Measurements from ENCODE around the gene SPAG16.

The SPAG16 gene

GRCh38 chr2:213920014-213920413 lies 635.8 kb downstream of the SPAG16 start:
- Histone ChIP-seq H3K4me1 (ENCODE audit: control insufficient read depth, insufficient read depth, low read length) (no peaks in the 10 kb centered on the region), H3K36me3 (ENCODE audit: control insufficient read depth in 2 of 2, insufficient read depth in 1 of 2, low read length in 2 of 2) (no peaks in the 10 kb centered on the region), H3K27ac (ENCODE audit: extremely low read depth, low read depth, low read length) (no peak overlapping the region), H3K9me3 (ENCODE audit: control insufficient read depth, insufficient read depth, low read depth, low read length) (no peaks in the 10 kb centered on the region), H3K4me3 (ENCODE audit: low read depth, low read length) (no peak overlapping the region)
- ChIA-PET POLR2A (no interaction called here), CTCF (no interaction called here)
- TF ChIP-seq ZNF350 (tag by site-specific recombination; IDR thresholded peaks at IDR 0.05) (no peak), ZNF555 (tag by site-specific recombination; conservative IDR thresholded peaks at IDR 0.05) (no peak), ZFP41 (tag by site-specific recombination; IDR thresholded peaks at IDR 0.05; ENCODE audit: borderline replicate concordance) (no peak), MZF1 (tag by site-specific recombination; IDR thresholded peaks at IDR 0.05; ENCODE audit: borderline replicate concordance) (no peak), TRIM28 (IDR thresholded peaks at IDR 0.05; ENCODE audit: borderline replicate concordance, low read length) (peak; percentile 34; the same call in 1 of the 2 replicates), ZNF426 (tag by site-specific recombination; IDR thresholded peaks at IDR 0.05) (no peak), ZNF654 (tag by site-specific recombination; IDR thresholded peaks at IDR 0.05; ENCODE audit: low read depth) (no peak), GLI2 (tag by site-specific recombination; IDR thresholded peaks at IDR 0.05; ENCODE audit: borderline replicate concordance, low read depth) (no peak), ZNF561 (tag by site-specific recombination; IDR thresholded peaks at IDR 0.05; ENCODE audit: borderline replicate concordance) (no peak), SETDB1 (IDR thresholded peaks at IDR 0.05; ENCODE audit: insufficient read length, low read length) (peak; percentile 95), ZNF670 (tag by site-specific recombination; IDR thresholded peaks at IDR 0.05; ENCODE audit: low read depth) (no peak), ZNF548 (tag by site-specific recombination; IDR thresholded peaks at IDR 0.05) (no peak), YY2 (tag by site-specific recombination; IDR thresholded peaks at IDR 0.05) (no peak)
- TF ChIP-seq, protein P1, sequence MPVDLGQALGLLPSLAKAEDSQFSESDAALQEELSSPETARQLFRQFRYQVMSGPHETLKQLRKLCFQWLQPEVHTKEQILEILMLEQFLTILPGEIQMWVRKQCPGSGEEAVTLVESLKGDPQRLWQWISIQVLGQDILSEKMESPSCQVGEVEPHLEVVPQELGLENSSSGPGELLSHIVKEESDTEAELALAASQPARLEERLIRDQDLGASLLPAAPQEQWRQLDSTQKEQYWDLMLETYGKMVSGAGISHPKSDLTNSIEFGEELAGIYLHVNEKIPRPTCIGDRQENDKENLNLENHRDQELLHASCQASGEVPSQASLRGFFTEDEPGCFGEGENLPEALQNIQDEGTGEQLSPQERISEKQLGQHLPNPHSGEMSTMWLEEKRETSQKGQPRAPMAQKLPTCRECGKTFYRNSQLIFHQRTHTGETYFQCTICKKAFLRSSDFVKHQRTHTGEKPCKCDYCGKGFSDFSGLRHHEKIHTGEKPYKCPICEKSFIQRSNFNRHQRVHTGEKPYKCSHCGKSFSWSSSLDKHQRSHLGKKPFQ (tag by site-specific recombination; IDR thresholded peaks at IDR 0.05) = no peak
- TF ChIP-seq, protein P2, sequence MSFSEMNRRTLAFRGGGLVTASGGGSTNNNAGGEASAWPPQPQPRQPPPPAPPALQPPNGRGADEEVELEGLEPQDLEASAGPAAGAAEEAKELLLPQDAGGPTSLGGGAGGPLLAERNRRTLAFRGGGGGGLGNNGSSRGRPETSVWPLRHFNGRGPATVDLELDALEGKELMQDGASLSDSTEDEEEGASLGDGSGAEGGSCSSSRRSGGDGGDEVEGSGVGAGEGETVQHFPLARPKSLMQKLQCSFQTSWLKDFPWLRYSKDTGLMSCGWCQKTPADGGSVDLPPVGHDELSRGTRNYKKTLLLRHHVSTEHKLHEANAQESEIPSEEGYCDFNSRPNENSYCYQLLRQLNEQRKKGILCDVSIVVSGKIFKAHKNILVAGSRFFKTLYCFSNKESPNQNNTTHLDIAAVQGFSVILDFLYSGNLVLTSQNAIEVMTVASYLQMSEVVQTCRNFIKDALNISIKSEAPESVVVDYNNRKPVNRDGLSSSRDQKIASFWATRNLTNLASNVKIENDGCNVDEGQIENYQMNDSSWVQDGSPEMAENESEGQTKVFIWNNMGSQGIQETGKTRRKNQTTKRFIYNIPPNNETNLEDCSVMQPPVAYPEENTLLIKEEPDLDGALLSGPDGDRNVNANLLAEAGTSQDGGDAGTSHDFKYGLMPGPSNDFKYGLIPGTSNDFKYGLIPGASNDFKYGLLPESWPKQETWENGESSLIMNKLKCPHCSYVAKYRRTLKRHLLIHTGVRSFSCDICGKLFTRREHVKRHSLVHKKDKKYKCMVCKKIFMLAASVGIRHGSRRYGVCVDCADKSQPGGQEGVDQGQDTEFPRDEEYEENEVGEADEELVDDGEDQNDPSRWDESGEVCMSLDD (tag by site-specific recombination; IDR thresholded peaks at IDR 0.05) = no peak
- TF ChIP-seq, protein P3, sequence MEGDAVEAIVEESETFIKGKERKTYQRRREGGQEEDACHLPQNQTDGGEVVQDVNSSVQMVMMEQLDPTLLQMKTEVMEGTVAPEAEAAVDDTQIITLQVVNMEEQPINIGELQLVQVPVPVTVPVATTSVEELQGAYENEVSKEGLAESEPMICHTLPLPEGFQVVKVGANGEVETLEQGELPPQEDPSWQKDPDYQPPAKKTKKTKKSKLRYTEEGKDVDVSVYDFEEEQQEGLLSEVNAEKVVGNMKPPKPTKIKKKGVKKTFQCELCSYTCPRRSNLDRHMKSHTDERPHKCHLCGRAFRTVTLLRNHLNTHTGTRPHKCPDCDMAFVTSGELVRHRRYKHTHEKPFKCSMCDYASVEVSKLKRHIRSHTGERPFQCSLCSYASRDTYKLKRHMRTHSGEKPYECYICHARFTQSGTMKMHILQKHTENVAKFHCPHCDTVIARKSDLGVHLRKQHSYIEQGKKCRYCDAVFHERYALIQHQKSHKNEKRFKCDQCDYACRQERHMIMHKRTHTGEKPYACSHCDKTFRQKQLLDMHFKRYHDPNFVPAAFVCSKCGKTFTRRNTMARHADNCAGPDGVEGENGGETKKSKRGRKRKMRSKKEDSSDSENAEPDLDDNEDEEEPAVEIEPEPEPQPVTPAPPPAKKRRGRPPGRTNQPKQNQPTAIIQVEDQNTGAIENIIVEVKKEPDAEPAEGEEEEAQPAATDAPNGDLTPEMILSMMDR (tag by site-specific recombination; IDR thresholded peaks at IDR 0.05) = no peak
- TF ChIP-seq, protein P4, sequence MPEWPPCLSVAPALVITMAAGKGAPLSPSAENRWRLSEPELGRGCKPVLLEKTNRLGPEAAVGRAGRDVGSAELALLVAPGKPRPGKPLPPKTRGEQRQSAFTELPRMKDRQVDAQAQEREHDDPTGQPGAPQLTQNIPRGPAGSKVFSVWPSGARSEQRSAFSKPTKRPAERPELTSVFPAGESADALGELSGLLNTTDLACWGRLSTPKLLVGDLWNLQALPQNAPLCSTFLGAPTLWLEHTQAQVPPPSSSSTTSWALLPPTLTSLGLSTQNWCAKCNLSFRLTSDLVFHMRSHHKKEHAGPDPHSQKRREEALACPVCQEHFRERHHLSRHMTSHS (tag by site-specific recombination; IDR thresholded peaks at IDR 0.05) = no peak

GRCh38 chr2:213923543-213923942 lies 639.3 kb downstream of the SPAG16 start:
- TF ChIP-seq ZNF473 (tag by site-specific recombination; IDR thresholded peaks at IDR 0.05) = no peak
- no peak for TF ChIP-seq ZNF19 (tag by site-specific recombination; IDR thresholded peaks at IDR 0.05; ENCODE audit: low read depth)
- no peak for TF ChIP-seq ZNF354C (tag by site-specific recombination; IDR thresholded peaks at IDR 0.05; ENCODE audit: borderline replicate concordance, low read depth)
- TF ChIP-seq ZNF664 (tag by site-specific recombination; IDR thresholded peaks at IDR 0.05) = no peak
- TF ChIP-seq SP3 (tag by site-specific recombination; IDR thresholded peaks at IDR 0.05) = no peak
- TF ChIP-seq, protein P5, sequence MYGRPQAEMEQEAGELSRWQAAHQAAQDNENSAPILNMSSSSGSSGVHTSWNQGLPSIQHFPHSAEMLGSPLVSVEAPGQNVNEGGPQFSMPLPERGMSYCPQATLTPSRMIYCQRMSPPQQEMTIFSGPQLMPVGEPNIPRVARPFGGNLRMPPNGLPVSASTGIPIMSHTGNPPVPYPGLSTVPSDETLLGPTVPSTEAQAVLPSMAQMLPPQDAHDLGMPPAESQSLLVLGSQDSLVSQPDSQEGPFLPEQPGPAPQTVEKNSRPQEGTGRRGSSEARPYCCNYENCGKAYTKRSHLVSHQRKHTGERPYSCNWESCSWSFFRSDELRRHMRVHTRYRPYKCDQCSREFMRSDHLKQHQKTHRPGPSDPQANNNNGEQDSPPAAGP (tag by site-specific recombination; IDR thresholded peaks at IDR 0.05) = no peak
- TF ChIP-seq ZBTB48 (tag by site-specific recombination; IDR thresholded peaks at IDR 0.05) = no peak
- TF ChIP-seq ZFP41 (tag by site-specific recombination; IDR thresholded peaks at IDR 0.05; ENCODE audit: borderline replicate concordance) = no peak
- TF ChIP-seq AEBP2 (tag by site-specific recombination; IDR thresholded peaks at IDR 0.05; ENCODE audit: borderline replicate concordance) = no peak
- no peaks in the 10 kb centered on the region for H3K9me3 ChIP-seq (ENCODE audit: control insufficient read depth, insufficient read depth, low read depth, low read length)
- H3K4me3 ChIP-seq (ENCODE audit: low read depth, low read length) = no peak overlapping the region
- ChIA-PET POLR2A (no interaction called here), CTCF (no interaction called here)
- H3K4me1 ChIP-seq (ENCODE audit: control insufficient read depth, insufficient read depth, low read length) = no peaks in the 10 kb centered on the region
- no peak overlapping the region for H3K27ac ChIP-seq (ENCODE audit: extremely low read depth, low read depth, low read length)
- no peaks in the 10 kb centered on the region for H3K36me3 ChIP-seq (ENCODE audit: control insufficient read depth in 2 of 2, insufficient read depth in 1 of 2, low read length in 2 of 2)
